A549 treated with AZD9567 at 1 μM for 4 hours (cell line): Measurements from ENCODE around the gene ATF2. TPM values are rescaled to one million over a fixed set of nuclear protein-coding genes. Genes with fewer than 3 reads are reported as not detected.

Source experiments
- total RNA-seq: library from RNA; stranded (reverse); fragments of 200-300 nt; extraction: Qiagen RNA extraction; gene quantifications from 5 replicates; pipeline ENCODE4 v1.2.3, GENCODE V29; 2022; ENCODE audit not compliant: insufficient read depth

ATF2 gene
- 14.5 to 19.2 TPM (median 17.8 TPM) in 5 replicates for total RNA-seq

GRCh38 chr2:175167792-175168563 is at the start of gene ATF2:
ATF2 (minus strand) TSS chr2:175168203; CDS start chr2:175136443, 31,760 bp downstream.

GRCh38 chr2:175181104-175181876 is 13.3 kb upstream of the ATF2 start, which contains the start of gene ATP5MC3:
ATP5MC3 (minus strand) TSS chr2:175181710; CDS start chr2:175181393, 317 bp downstream.

Other genes starting within 250 kb of the ATF2 start
- 15.3 to 26.7 TPM (median 16.2 TPM) in 5 replicates for gene CHN1, start 162.8 kb downstream of the ATF2 start, total RNA-seq
- 389 to 522 TPM (median 511 TPM) in 5 replicates for gene ATP5MC3, start 13.5 kb upstream of the ATF2 start, total RNA-seq